ENCODE measurements around the gene PCOLCE2.

The PCOLCE2 gene

DNA sequence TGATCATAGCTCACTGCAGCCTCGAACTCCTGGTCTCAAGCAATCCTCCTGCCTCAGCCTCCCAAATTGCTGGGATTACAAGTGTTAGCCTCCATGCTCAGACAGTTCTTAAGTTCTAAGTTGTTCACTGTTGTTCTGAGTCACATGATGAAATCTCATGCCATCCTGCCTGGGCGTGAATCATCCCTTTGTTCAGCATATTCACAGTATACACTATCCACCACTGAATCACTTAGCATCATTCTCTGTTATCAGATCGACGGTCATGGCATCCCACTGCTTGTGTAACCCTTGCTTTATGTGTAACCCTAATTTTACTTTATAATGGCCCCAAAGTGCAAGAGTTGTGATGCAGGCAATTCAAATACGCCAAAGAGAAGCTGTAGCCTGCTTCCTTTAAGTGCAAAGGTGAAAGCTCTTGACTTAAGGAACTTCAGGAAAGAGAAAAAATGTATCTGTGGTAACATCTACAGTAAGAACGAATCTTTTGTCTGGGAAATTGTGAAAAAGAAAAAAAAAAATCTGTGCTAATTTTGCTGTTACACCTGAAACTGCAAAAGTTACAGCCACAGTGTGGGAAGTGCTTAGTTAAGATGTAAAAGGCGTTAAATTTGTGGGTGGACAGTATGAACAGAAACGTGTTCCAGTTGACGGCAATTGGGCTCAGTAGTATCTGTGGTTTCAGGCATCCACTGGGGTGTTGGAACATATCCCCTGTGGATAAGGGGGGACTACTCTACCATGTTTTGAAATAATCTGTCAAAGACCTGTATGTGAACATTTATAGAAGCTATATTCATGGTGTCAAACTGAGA lies 80.6 kb downstream of the PCOLCE2 start:
- DNase-seq, result no peak

DNA sequence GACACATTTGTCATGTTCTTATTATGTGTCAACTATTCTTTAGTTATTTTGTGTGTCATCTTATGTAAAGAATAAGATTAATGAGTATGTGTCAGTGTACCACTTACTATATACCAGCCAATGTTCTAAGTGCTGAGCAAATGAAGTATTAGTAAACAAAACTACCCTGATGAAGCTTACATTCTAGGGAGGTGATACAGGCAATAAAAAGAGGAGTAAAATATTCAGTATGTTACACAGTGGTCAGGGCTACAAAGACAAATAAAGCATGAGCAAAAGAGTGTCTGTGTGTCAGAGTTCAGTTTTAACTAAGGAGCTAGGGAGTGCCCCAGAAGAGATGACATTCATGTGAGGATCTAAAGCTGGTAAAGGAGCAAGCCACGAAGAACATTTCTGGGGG lies 86.0 kb downstream of the PCOLCE2 start:
- no peak for DNase-seq

DNA sequence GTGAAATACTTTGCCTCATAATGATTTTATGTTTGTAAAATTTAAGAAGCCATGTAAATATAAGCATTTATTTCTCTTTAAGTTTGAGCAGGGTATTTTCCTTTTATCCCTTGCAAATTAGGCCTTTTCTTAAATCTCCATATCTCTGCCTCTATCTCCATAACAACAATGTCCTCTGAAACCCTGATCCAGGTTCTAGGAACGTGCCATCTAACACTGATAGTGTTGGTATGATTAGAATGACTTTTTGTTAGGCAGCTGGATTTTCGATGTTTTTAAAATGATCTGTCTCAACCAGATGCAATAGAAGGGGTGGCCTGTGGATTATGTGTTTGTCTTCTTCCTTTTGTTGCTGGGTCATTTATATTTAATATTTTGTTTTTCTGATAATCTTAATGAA lies 87.1 kb downstream of the PCOLCE2 start:
- no peak for DNase-seq

DNA sequence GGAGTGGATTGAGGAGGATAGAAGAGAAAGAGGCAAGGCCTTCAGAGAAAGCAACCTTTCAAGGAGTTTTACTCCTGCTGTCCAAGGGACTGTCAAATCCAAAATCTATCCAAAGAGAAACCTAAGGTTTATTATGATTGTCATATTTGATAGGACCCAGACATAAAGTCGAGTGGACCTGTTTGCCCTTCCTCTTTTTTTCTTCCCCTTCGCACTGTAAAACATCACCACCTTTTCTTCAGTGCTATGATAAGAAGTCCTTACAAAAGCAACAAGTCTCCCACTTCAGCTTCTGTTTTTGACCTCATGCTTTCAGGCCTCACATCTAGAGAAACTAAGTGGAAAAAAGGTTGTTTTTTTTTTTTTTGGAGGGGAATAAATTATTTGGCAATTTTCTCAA lies 92.1 kb downstream of the PCOLCE2 start:
- no peak for DNase-seq

- no peak for DNase-seq
Measured at GRCh38 chr3:142795332-142795731, 93.6 kb downstream of the PCOLCE2 start.

DNA sequence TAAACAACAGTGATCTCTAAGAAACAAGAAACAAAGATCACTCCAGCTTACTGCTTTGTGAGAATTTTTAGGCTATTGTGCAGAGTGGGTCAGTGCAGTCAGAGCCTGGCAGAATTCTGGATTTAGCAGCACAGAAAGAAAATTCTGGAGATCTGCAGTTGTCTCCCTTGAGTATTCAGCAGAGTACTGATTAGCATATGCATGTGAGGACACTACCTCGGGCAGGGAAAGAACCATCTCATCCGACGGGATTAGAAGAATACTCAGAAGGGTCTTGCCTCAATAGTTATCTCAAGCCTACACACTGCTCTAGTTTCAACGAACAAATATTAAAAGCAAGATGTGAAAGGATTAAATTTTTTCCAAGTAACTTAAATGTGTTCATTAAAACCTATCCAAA lies 94.4 kb downstream of the PCOLCE2 start:
- DNase-seq, result no peak

DNA sequence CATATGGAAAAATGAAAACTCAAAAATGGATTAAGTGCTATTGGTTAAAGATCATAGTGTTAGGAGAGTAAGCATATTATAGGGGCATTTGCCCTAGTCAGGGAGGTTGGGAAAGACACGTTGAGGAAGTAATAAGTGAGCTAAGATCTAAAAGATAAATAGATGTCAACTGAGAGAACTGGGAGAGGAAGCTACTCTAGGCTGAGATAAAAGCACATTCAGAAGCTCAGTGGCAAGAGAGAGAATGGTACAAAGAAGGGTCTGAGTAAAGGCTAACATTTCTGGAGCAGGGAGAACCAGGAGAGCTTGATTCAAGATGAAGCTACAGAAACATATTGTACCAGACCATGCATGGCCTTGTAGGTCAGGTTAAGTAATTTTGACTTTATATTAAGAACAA lies 101.2 kb downstream of the PCOLCE2 start:
- DNase-seq, result no peak

DNA sequence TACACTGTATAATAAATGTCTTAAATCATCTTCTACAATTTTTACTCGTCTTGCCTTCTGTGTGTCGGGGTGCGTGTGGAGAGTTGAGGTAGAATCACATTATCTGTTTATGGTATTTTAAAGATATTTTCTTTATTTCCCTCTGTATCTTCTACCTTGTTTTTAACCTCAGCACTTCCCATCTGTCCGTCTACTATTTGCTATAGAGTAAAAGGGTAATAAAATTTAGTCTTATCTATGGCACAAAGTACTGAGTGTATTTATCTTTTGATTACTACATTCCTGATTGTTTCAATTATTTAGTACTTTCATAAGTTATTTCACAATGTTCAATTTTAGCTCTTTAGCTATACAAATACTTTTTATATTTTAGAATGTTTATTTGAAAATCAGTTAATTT lies 102.9 kb downstream of the PCOLCE2 start:
- DNase-seq, result no peak

- DNase-seq, result no peak
Measured at GRCh38 chr3:142784228-142784627, 104.7 kb downstream of the PCOLCE2 start.

DNA sequence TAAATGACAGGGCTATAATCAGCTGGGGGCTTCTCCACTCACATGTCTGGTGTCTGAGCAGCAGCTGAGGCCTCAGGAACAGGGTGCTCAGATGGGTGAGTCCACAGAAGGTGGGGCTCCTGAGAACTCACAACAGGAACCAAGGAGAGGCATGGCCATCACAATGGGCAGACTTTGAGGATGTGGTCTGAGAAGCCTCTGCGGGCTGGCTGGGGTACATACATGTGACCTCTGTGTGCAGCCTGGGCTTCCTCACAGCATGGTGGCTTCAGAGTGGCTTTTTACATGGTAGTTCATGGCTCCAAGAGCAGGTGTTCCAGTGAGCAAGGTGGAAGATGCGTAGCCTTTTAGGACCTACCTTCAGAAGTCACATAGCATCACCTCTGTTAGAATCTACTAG lies 106.3 kb downstream of the PCOLCE2 start:
- no peak for DNase-seq

- no peak for DNase-seq
Measured at GRCh38 chr3:142779591-142779990, 109.3 kb downstream of the PCOLCE2 start.

GRCh38 chr3:142778541-142778940 lies 110.3 kb downstream of the PCOLCE2 start:
- DNase-seq, result no peak

GRCh38 chr3:142777927-142778326 lies 111.0 kb downstream of the PCOLCE2 start:
- no peak for DNase-seq

GRCh38 chr3:142768338-142768737 lies 120.5 kb downstream of the PCOLCE2 start:
- DNase-seq, result no peak

Data from NCI-H1092 treated with DMSO at 0.1 percent for 48 hours (cell line).